ENCODE results near the gene DLG2.
A peak's percentile ranks its signal among the peaks of the same experiment; 100 is the strongest.

- no peak for TF ChIP-seq EZH2 (IDR thresholded peaks at IDR 0.05; ENCODE audit: insufficient read depth, low read length)
- TF ChIP-seq, protein P1, sequence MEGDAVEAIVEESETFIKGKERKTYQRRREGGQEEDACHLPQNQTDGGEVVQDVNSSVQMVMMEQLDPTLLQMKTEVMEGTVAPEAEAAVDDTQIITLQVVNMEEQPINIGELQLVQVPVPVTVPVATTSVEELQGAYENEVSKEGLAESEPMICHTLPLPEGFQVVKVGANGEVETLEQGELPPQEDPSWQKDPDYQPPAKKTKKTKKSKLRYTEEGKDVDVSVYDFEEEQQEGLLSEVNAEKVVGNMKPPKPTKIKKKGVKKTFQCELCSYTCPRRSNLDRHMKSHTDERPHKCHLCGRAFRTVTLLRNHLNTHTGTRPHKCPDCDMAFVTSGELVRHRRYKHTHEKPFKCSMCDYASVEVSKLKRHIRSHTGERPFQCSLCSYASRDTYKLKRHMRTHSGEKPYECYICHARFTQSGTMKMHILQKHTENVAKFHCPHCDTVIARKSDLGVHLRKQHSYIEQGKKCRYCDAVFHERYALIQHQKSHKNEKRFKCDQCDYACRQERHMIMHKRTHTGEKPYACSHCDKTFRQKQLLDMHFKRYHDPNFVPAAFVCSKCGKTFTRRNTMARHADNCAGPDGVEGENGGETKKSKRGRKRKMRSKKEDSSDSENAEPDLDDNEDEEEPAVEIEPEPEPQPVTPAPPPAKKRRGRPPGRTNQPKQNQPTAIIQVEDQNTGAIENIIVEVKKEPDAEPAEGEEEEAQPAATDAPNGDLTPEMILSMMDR (IDR thresholded peaks at IDR 0.05; ENCODE audit: insufficient read depth, low read depth, low read length): peak; percentile 52
Observed at GRCh38 chr11:84714316-84714780, 912.8 kb downstream of the DLG2 start.
